ENCODE measurements around the gene WDR45B.
"Not testable (repeated sequence)": the region's sequence is repeated elsewhere in the genome, so short reads cannot be mapped to it uniquely, and the experiment has no call there.

Gene WDR45B

DNA sequence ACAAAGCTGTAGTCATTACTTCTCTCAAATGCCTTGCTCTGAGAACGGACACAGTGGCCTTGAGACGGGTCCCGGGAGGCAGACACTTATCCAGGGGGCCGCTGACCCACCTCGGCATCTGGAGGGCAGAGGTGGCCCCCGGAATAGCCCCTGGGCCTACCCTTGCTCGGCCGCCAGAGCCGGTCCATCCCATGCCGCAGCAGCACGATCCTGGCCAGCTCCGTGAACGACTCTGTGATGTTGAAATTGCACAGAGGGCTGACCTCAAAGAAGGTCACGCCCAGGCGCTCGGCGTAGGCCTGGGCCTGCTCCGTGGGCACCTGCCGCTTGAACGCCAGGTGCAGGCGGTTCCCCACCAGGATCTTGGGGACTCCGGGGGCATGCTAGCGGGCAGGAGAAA lies 10.1 kb upstream of the WDR45B start:
- in situ Hi-C loops (cut with MboI; ENCODE audit: low sequenced_read_pairs): no loop called here

DNA sequence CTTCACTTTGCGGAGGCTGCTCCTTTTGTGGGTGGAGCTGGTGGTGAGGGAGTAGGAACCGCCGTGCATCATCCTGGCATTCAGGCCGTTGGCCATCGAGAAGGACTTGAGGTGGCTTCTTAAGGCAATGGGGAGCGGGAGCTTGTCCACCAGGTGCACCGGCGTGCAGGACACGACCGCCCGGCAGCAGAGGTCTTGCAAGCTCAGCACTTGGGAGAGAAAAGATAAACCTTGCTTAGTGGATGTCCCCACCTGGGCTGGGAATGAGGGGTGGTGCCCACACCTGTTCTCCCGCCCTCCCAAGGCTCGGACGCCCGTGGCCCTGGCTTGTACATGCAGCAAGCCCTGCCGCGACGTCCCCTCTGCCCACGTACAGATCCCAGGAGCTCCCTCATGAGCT lies 9.7 kb upstream of the WDR45B start:
- in situ Hi-C loops (cut with MboI; ENCODE audit: low sequenced_read_pairs): no loop called here

DNA sequence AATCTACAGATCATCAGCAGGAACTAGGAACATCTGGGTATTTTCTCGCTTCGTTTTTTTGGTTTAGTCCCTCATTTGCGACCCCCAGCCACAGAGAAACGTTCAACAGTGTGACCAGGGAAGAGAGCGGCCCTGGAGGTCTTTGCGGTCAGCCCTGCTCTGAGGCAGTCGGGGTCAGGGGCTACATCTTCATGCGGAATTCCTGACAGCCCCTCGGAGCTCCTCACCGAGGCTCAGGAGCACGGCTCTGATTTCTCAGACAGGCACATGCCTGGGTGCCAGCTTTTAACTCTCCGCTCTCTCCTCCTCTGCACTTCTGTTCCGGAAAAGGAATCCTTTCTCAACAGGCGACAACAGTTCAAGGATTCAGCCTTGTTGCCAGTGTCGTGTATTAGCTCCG lies 8.0 kb upstream of the WDR45B start:
- in situ Hi-C loops (cut with MboI; ENCODE audit: low sequenced_read_pairs): no loop called here

DNA sequence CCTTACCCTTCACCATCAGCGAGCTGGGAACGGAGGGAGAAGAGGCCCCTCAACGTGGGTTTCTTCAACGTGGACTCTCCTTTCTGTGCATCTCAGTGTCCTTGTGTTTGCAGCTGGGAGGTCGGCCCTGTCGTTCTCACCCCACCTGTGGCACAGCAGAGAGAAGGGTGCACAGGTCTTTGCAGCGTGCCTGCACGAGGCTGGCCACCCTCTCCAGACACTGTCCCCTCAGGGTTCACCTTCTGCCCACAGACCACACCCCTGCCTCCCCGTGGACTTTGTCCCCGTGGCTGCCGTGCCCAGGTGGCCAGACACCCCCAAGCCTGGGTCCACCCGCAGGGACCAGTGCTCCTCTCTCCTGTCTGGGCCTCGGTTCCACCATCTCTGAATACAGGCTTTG lies 7.3 kb upstream of the WDR45B start:
- in situ Hi-C loops (cut with MboI; ENCODE audit: low sequenced_read_pairs): no loop called here

DNA sequence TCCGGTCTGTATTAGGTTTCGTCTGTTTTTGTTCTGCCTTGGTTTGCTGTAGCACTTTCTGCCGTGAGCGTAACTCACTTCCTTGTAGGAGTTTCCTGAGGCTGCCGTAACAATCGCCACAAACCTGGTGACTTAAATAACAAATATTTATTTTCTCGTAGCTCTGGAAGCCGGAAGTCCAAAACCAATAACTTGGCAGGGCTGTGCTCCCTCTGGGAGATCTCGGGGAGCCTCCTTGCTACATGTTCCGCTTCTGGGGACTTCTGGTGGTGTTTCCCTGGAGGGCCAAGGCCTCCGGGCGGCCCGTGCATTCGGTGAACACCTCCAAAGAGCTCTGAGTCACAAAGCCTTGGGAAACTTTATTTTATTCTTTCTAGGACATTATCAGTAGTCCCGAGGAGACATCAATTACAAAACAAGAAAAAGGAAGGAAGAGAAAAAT lies 6.8 kb upstream of the WDR45B start:
- in situ Hi-C loops (cut with MboI; ENCODE audit: low sequenced_read_pairs): no loop called here

DNA sequence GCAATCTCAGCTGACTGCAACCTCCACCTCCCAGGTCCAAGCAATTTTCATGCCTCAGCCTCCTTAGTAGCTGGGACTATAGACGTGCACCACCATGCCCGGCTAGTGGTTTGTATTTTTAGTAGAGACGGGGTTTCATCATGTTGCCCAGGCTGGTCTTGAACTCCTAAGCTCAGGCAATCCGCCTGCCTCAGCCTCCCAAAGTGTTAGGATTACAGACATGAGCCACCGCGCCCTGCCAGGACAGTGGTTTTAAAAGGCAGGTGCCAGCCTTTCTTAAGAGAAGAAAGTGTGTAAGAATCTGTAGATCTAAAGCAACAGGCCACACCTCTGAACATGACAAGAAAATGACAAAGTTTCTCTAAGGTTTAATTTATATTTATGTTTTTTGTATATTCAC lies 6.4 kb upstream of the WDR45B start:
- in situ Hi-C loops (cut with MboI; ENCODE audit: low sequenced_read_pairs): not testable (repeated sequence)

DNA sequence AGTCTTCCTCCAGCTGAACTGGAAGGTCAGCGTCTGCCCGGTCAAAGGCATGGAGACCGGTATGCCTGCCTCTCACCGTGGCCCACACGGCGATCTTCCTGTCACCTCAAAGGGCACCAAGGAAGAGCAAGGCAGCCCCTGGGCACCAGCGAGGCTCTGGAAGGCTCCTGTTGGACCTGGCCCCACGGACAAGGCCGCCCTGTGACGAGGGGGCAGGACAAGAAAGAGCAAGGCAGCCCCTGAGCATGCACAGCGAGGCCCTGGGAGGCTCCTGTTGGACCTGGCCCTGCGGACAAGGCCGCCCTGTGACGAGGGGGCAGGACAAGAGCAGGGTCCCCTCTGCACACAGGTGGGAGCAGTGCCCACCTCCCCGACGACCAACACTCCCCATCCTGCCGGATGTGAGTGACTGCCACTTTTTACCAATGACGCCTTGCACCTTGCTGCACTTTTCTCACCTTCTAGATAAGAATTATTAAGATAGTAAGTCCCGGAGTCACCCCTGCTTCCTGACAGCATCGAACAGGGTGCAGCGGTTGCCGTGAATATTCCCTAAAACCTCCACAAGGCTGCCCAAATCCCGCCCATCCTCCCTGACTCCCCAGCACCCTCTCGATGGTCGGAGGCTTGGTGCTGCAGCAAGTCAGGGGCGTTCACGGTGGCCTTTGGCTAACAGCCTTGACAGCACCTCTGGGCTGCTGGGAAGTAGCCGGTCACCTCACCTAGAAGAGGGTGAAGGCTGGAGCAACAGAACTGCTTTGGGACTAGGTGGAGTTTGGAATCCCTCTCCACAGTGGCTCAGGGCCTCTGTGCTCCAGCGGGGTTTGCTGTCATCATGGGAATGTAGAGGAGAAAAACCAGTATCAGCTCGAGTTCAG lies 5.6 kb upstream of the WDR45B start:
- in situ Hi-C loops (cut with MboI; ENCODE audit: low sequenced_read_pairs): no loop called here

DNA sequence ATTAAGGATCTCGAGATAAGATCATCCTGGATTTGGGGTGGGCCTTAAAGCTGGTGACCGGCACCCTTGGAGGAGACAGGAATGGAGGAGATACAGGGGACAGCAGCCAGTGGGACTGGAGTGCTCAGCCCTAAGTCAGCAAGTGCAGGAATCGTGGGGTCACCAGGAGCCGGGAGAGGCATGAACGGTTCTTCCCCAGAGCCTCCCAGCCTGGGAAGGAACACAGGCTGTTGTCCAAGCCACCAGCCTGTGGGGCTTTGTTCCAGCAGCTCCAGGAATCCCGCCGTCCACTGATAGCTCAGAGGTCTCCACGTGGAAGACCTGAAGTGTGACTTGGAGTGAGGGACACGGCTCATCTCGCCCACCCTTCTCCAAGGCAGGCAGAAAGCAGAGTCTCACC lies 2.5 kb upstream of the WDR45B start:
- in situ Hi-C loops (cut with MboI; ENCODE audit: low sequenced_read_pairs): no loop called here

DNA sequence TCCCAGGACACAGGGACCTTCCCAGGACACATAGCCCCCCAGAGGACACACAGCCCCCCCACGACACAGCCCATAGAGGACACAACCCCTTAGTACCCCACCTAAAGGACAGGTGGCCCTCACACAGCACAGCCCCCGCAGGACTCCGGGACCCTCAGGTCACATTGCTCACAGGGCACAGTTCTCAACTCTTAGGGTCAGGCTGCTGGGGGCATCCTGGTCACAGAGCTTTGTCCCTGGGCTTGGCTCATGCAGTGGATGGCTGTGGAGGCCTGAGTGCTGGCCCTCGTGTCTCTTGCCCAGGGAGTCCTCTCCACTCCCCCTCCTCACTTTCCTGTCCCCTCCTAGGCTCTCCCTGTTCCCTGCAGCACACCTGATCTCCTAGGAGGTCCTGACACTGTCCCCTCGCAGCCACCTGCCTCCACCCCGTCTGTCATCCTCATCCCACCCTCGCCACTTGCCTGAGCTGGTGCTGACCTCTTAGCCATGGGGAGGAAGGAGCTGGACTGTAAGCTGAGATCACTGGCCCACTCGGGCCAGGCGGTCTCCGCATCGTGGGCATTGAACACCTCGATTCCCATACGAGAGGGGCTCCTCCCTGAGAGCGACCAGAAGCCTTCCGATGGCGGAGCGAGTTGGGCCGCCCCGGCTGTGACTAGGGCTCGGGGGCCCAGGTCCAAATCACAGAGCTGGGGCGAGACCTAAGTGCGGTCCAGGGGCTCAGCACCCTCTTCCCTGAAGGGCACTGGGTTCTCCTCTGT lies 1.4 kb upstream of the WDR45B start:
- in situ Hi-C loops (cut with MboI; ENCODE audit: low sequenced_read_pairs): no loop called here

DNA sequence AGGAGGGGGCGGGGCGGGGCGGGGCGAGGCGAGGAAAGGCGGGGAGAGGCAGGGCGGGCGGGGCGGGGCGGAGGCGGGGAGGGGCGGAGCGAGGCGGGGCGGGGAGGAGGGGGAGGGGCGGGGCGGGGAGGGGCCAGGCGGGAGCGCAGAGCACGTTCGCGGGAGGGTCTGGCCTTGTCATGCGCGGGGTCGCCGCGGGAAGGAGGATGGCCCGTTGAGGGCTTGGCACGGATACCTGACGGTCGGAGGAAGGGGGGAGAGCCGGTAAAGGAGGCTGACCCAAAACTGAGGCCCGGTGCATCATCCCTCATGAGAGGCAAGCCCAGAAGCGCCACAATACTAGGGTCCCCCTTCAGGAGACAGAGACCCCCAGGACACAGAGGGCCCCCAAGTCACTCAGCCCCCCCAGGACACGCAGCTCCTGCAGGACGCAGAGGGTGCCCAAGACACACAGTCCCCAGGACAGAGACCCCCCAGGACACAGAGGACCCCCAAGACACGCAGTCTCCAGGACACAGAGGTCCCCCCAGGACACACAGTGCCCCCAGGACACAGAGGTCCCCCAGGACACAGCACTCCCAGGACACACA lies 593 bp upstream of the WDR45B start:
- in situ Hi-C loops (cut with MboI; ENCODE audit: low sequenced_read_pairs): no loop called here

DNA sequence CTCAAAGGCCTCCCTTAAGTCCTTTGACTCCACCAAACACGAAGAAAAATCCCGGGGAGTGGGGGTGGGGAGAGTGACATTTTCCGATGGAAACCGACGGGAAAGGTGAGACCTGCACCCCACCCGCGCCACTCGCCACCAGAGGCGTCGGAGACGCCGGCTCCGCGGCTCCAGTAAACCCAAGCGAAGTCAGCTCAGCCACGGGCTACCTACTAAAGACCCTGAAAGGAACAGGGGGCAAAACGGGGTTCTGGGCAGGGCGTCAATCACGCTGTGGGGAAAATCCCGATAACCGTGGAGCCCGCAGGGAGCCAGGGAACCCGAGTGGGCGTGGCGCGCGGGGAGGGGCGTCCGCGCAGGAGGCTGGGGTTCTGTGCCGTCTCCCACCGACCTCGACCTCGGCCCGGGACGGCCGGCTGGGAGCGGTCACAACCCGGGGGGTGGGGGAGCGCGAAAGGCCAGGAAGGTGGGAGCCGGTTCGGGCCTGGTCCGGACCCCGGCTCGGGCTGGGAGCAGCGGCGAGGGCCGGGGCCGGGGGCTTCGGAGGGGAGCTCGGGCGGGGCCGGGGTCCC lies 565 bp downstream of the WDR45B start:
- in situ Hi-C loops (cut with MboI; ENCODE audit: low sequenced_read_pairs): no loop called here

DNA sequence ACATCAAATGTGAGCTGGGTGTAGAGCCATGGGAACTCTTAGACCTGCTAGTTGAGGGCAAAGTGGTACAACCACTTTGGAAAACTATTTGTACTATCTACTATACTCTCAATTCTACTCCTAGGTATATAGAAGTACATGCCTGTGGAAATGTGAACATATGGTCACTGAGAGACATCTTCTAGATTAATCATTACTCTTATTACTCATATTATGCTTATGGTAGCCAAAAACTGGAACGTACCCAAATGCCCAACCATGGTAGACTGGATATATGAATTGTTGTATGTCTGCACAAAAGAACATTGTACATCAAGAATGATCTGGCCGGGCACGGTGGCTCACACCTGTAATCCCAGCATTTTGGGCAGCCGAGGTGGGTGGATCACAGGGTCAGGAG lies 2.7 kb downstream of the WDR45B start:
- in situ Hi-C loops (cut with MboI; ENCODE audit: low sequenced_read_pairs): no loop called here

DNA sequence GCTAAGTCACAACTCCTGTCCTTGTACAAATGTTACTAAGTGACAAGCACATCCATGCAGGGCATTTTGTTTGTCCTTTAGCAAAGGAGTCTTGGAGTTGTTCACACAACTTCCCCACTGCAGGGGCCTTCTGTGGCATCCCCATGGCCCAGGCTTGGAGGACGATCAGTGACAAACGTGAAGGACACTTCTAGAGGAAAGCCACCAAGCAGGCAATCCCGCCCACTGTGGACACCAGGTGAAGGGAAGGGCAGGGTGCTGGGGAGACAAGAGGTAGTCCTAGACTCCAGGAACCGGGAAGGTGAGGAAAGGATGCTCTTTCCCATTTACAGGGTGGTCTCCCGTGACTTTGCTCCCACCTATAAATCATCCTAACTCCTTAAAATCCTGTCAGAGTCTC lies 4.1 kb downstream of the WDR45B start:
- in situ Hi-C loops (cut with MboI; ENCODE audit: low sequenced_read_pairs): no loop called here

DNA sequence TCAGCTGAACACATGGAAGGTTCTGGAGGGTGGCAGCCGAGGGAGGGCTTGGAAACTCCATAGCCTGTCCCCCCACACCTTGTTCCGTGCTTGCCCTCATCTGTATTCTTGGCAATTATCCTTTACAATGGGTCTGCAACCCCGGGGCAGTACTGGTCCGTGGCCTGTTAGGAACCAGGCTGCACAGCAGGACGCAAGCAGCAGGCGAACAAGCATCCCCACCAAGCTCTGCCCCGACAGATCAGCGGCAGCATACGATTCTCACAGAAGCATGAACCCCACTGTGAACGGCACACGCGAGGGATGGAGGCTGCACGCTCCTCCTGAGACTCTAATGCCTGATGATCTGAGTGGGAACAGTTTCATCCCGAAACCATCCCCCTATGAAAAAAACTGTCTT lies 6.2 kb downstream of the WDR45B start:
- in situ Hi-C loops (cut with MboI; ENCODE audit: low sequenced_read_pairs): no loop called here

DNA sequence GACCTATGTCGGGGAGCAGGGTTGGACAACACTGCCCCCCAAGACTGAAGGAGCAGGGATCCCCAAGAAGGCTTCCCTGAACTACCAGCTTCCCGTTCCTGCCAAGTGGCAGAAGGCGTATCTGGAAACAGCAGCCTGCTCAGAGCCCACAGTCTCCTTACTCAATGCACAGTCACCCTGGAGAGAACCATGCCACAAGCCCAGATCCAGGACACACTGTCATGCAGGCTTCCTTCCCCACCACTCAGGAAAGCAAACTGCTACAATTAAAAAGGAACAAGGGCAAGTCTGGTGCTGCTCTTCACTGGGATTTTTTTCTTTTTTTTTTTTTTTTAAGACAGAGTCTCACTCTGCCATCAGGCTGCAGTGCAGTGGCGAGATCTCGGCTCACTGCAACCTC lies 8.2 kb downstream of the WDR45B start:
- in situ Hi-C loops (cut with MboI; ENCODE audit: low sequenced_read_pairs): no loop called here

DNA sequence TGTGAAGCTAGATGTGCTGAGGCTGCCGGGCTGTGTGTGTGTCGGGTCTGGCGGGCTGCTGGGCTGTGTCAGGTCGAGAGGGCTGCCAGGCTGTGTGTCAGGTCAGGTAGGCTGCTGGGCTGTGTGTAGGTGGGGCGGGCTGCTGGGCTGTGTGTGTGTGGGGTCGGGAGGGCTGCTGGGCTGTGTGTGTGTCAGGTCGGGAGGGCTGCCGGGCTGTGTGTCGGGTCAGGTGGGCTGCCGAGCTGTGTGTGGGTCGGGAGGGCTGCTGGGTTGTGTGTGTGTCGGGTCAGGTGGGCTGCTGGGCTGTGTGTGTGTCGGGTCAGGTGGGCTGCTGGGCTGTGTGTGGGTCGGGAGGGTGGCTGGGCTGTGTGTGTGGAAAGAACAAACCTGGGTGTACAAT lies 8.6 kb downstream of the WDR45B start:
- in situ Hi-C loops (cut with MboI; ENCODE audit: low sequenced_read_pairs): no loop called here

DNA sequence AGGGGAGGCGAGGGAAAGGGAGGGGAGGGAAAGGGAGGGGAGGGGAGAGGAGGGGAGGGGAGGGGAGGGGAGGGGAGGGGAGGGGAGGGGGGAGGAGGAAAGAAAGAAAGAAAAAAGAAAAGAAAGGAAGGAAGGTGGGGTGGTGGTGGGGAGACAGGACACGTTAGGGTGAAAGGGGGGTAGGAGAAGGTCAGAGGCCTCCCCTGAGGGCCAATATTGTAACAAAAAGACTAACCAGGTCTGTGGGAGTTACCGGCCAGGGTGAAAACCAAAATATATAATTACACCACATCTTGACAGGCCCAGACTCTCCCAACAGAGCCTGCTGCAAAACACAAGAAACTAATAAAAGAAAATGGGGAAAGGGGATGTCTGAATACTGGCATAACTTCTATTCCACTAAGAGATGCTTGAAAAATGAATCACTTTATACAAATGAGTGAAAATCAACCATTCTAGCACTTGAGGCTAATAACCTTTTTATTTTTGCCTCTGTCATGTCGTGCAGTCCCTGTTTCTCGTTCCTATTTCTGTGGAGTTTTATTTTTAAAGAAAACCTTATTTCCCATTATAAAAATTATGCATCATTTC lies 10.0 kb downstream of the WDR45B start:
- in situ Hi-C loops (cut with MboI; ENCODE audit: low sequenced_read_pairs): no loop called here

DNA sequence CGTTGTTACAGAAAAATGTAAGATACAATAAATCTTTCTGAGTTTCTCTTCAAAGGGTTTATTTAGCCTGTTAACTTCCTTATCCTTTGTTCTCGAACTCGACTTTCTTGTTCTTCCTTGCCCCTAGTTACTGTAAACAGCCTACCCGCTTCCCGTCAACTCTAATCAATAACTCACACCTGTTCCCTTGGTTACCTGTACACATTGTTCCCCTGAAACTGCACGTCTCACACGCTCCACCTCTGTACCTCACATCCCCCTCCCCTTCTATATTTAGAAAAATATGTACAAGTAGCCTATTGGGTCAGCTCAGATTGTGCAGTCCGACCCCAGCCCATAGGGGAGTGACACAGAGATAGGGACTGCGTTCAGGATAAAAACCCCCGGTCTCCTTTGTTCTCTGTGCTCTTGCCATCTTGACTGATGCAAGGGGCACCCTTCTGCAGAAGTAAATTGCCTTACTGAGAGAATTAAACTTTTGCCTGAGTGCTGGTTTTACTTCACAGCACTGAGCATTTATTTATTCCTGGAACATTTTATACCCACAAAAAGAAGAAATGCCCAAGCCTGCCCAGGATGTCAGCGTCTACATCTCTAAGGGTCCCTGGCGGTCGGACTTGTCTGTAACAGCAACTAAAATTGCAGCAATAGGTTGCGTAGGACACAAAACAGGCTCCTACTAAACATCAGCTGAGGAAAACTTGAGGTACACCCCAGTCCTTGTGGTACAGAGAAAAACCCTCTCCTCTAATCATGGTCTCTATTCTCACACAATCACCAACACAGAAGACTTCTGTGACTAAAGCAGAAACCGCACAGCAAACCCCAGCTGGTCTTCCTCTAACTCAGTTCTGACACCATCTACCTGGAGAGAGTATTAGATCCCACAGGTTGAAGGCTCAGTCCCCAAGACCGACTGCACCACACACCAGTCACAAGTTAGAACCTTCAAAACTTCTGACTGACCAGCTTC lies 11.3 kb downstream of the WDR45B start:
- in situ Hi-C loops (cut with MboI; ENCODE audit: low sequenced_read_pairs): no loop called here

DNA sequence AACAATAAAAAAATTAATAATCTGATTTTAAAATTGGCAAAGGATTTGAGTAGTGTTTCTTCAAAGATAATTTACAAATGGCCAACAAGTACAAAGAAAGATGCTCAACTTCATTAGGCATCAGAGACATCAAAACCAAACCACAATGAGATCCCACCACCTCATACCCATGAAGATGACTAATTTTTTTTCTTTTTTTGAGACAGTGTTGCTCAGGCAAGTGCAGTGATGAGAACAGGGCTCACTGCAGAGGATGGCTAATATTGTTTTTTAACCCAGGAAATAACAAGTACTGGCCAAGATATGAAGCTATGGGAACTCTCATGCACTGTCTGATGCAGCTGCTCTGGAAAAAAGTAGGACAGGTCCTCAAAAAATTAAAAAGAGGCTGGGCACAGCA lies 14.9 kb downstream of the WDR45B start:
- in situ Hi-C loops (cut with MboI; ENCODE audit: low sequenced_read_pairs): no loop called here

DNA sequence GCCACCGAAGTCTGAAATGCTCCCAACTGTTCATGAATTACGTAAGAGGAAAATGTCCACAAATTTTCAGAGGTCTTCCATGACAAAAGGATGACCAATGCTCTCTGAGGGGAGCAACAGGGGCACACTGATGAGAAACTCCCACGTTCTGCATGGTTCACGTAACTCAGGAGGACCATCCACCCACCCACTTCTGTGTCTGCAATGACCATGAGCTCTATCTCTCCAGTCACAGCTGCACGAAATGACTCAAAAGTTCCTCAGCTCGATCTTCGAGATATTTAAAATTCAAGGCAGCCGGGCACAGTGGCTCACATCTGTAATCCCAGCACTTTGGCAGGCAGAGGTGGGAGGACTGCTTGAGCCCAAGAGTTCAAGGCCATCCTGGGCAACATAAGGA lies 15.8 kb downstream of the WDR45B start:
- in situ Hi-C loops (cut with MboI; ENCODE audit: low sequenced_read_pairs): no loop called here
